Upper lobe of right lung (tissue), 1 donor: Measurements from ENCODE around the gene UNC13C. TPM values are rescaled to one million over a fixed set of nuclear protein-coding genes. Genes with fewer than 3 reads are reported as not detected.

Experiments
- ATAC-seq: fragments of 200-7000 bp; cut with Tn5 transposase; one replicate; pipeline ENCODE4 v1.9.1; 2020; ENCODE audit warnings: mild to moderate bottlenecking, moderate library complexity
- DNase-seq: peaks from one replicate; pipeline ENCODE4 v3.0.0-alpha.2; 2020
- H3K27ac ChIP-seq: fragments of 200-600 bp; one replicate; pipeline ENCODE4 v1.8.0; 2022
- H3K27me3 ChIP-seq: fragments of 200-600 bp; one replicate; pipeline ENCODE4 v1.8.0; 2022; ENCODE audit warnings: mild to moderate bottlenecking
- H3K36me3 ChIP-seq: fragments of 200-600 bp; one replicate; pipeline ENCODE4 v1.8.0; 2022
- H3K4me1 ChIP-seq: fragments of 200-600 bp; one replicate; pipeline ENCODE4 v1.8.0; 2022
- H3K4me3 ChIP-seq: fragments of 200-600 bp; one replicate; pipeline ENCODE4 v1.8.0; 2022; ENCODE audit warnings: mild to moderate bottlenecking
- H3K9me3 ChIP-seq: fragments of 200-600 bp; one replicate; pipeline ENCODE4 v1.8.0; 2022
- CTCF ChIP-seq: fragments of 200-600 bp; IDR thresholded peaks from one replicate; pipeline ENCODE4 v1.8.0; 2022; ENCODE audit warnings: antibody characterized with exemption
- intact Hi-C: fragments of 100-400 bp; cut with DNase I; formaldehyde crosslinking; loops from one replicate; pipeline ENCODE4 v1.11.0; 2022
- total RNA-seq: library from RNA; stranded (reverse); fragmentation: NEBNext Ultra II Directional; extraction: Animal tissue kit (Norgen Biotek cat#: 25700); gene quantifications from one replicate; pipeline ENCODE4 v1.2.1, GENCODE V29; 2021
- donor health status: DM: no; HTN: yes; CAD: no; lungs with severe emphysema.

Gene UNC13C
- total RNA-seq, 1 donor from 2014 or later = 0.14 TPM

- H3K27me3 ChIP-seq = no peaks in the 10 kb centered on the region
- DNase-seq = no peak
- no peak for TF ChIP-seq CTCF
- no peaks in the 10 kb centered on the region for H3K4me1 ChIP-seq
- intact Hi-C loops = no loop called here
- H3K4me3 ChIP-seq = no peak overlapping the region
- no peak overlapping the region for H3K27ac ChIP-seq
- no peaks in the 10 kb centered on the region for H3K36me3 ChIP-seq
- ATAC-seq = no peak
- H3K9me3 ChIP-seq = no peaks in the 10 kb centered on the region
Observed at GRCh38 chr15:54280726-54281125, 302.5 kb downstream of the UNC13C start.

GRCh38 chr15:54282228-54282836, 304.1 kb downstream of the UNC13C start:
- no peaks in the 10 kb centered on the region for H3K9me3 ChIP-seq
- DNase-seq (no peak), ATAC-seq (peak; percentile 26)
- H3K27me3 ChIP-seq = no peaks in the 10 kb centered on the region
- intact Hi-C loops = no loop called here
- TF ChIP-seq CTCF = no peak
- no peaks in the 10 kb centered on the region for H3K36me3 ChIP-seq
- no peak overlapping the region for H3K27ac ChIP-seq
- H3K4me1 ChIP-seq = no peaks in the 10 kb centered on the region
- H3K4me3 ChIP-seq = no peak overlapping the region

GRCh38 chr15:54288049-54288448, 309.8 kb downstream of the UNC13C start:
- intact Hi-C loops = no loop called here
- no peaks in the 10 kb centered on the region for H3K4me1 ChIP-seq
- no peak overlapping the region for H3K4me3 ChIP-seq
- DNase-seq = no peak
- no peaks in the 10 kb centered on the region for H3K27me3 ChIP-seq
- H3K36me3 ChIP-seq = no peaks in the 10 kb centered on the region
- H3K27ac ChIP-seq = no peak overlapping the region
- H3K9me3 ChIP-seq = no peaks in the 10 kb centered on the region
- ATAC-seq = no peak
- no peak for TF ChIP-seq CTCF

- no peak for TF ChIP-seq CTCF
- Histone ChIP-seq H3K27me3 (no peaks in the 10 kb centered on the region), H3K27ac (no peak overlapping the region), H3K36me3 (no peaks in the 10 kb centered on the region), H3K4me1 (no peaks in the 10 kb centered on the region), H3K9me3 (no peaks in the 10 kb centered on the region), H3K4me3 (no peak overlapping the region)
- ATAC-seq (no peak), DNase-seq (no peak)
- intact Hi-C loops = no loop called here
Observed at GRCh38 chr15:54289590-54290136, 311.4 kb downstream of the UNC13C start.

GRCh38 chr15:54298396-54298795, 320.2 kb downstream of the UNC13C start:
- Histone ChIP-seq H3K4me3 (no peak overlapping the region), H3K4me1 (no peaks in the 10 kb centered on the region), H3K36me3 (no peaks in the 10 kb centered on the region), H3K9me3 (no peaks in the 10 kb centered on the region), H3K27ac (no peak overlapping the region), H3K27me3 (no peaks in the 10 kb centered on the region)
- intact Hi-C loops = no loop called here
- ATAC-seq (no peak), DNase-seq (no peak)
- no peak for TF ChIP-seq CTCF

GRCh38 chr15:54304321-54304720, 326.1 kb downstream of the UNC13C start:
- intact Hi-C loops = no loop called here
- no peaks in the 10 kb centered on the region for H3K4me1 ChIP-seq
- no peaks in the 10 kb centered on the region for H3K9me3 ChIP-seq
- H3K4me3 ChIP-seq = no peak overlapping the region
- H3K27ac ChIP-seq = no peak overlapping the region
- no peaks in the 10 kb centered on the region for H3K27me3 ChIP-seq
- no peak for ATAC-seq
- no peak for DNase-seq
- H3K36me3 ChIP-seq = no peaks in the 10 kb centered on the region
- no peak for TF ChIP-seq CTCF
